ENCODE measurements around the gene IGFBP7.

- TF ChIP-seq CTCF (conservative IDR thresholded peaks at IDR 0.05; ENCODE audit: low read depth, low read length): no peak
- no peak for TF ChIP-seq EZH2 (IDR thresholded peaks at IDR 0.05; ENCODE audit: borderline replicate concordance, low read depth, low read length, poor library complexity, severe bottlenecking)
Observed at GRCh38 chr4:57147335-57148060, 37.3 kb upstream of the IGFBP7 start.

Data from A673 (cell line).